ENCODE data around the gene GSK3A.

- TF ChIP-seq CTCF (conservative IDR thresholded peaks at IDR 0.05; ENCODE audit: low read depth, low read length) (no peak), EZH2 (IDR thresholded peaks at IDR 0.05; ENCODE audit: low read length, unreplicated experiment) (no peak), EZH2phosphoT487 (IDR thresholded peaks at IDR 0.05; ENCODE audit: borderline replicate concordance, low read length) (no peak)
Measured at GRCh38 chr19:42249769-42250168, 7.4 kb upstream of the GSK3A start.
